Peyer's patch (tissue), 4 donors: ENCODE results near the gene TYMP. TPM values are rescaled to one million over a fixed set of nuclear protein-coding genes. Genes with fewer than 3 reads are reported as not detected.

Experiments used
- DNase-seq, 3 donors: peaks; one replicate each; pipeline ENCODE4 v3.0.0-alpha.2; 2017 to 2019
- H3K27ac ChIP-seq, 4 donors: fragments of 200-600 bp; sonication (generic); one replicate each; pipeline ENCODE4 v1.5.1; 2016 to 2019
- H3K27me3 ChIP-seq, 2 donors: fragments of 200-600 bp; sonication (generic); one replicate each; pipeline ENCODE4 v1.5.1; 2019
- H3K36me3 ChIP-seq, 3 donors: fragments of 200-600 bp; sonication (generic); one replicate each; pipeline ENCODE4 v1.5.1; 2016 to 2019
- H3K4me1 ChIP-seq, 4 donors: fragments of 200-600 bp; sonication (generic); one replicate each; pipeline ENCODE4 v1.5.1; 2016 to 2019
- H3K4me3 ChIP-seq, 4 donors: fragments of 200-600 bp; sonication (generic); 1 replicate in 3 of 4; 2 replicates in 1 of 4; pipeline ENCODE4 v1.5.1; 2016 to 2019; ENCODE audit warnings: mild to moderate bottlenecking in 1 of 4
- H3K9me3 ChIP-seq, 4 donors: fragments of 200-600 bp; sonication (generic); one replicate each; pipeline ENCODE4 v1.5.1; 2016 to 2019; ENCODE audit warnings: mild to moderate bottlenecking in 1 of 4
- POLR2A ChIP-seq, 2 donors: fragments of 450-650 bp; IDR thresholded peaks; one replicate each; pipeline ENCODE4 v1.5.1; 2017; ENCODE audit warnings: antibody characterized with exemption in 2 of 2, mild to moderate bottlenecking in 2 of 2, moderate library complexity in 2 of 2
- total RNA-seq, 4 donors: library from RNA; depleted of rRNA; stranded (reverse); fragments of >200 nt; gene quantifications; one replicate each; pipeline ENCODE4 v1.1.0, GENCODE V29; 2016
- TF ChIP-seq, protein P1 (sequence below), 6 experiments: fragments of 450-650 bp in 4 of 6; fragments of 200-600 bp in 2 of 6; sonication (generic) in 1 of 6; IDR thresholded peaks; one replicate each; pipeline ENCODE4 v1.5.1; 2017 to 2019; ENCODE audit warnings: antibody characterized with exemption in 6 of 6, mild to moderate bottlenecking in 3 of 6, moderate library complexity in 1 of 6

TYMP gene
- total RNA-seq, 4 donors from 2014 or later = 53.5 to 93.9 (median 88.3) TPM

DNA sequence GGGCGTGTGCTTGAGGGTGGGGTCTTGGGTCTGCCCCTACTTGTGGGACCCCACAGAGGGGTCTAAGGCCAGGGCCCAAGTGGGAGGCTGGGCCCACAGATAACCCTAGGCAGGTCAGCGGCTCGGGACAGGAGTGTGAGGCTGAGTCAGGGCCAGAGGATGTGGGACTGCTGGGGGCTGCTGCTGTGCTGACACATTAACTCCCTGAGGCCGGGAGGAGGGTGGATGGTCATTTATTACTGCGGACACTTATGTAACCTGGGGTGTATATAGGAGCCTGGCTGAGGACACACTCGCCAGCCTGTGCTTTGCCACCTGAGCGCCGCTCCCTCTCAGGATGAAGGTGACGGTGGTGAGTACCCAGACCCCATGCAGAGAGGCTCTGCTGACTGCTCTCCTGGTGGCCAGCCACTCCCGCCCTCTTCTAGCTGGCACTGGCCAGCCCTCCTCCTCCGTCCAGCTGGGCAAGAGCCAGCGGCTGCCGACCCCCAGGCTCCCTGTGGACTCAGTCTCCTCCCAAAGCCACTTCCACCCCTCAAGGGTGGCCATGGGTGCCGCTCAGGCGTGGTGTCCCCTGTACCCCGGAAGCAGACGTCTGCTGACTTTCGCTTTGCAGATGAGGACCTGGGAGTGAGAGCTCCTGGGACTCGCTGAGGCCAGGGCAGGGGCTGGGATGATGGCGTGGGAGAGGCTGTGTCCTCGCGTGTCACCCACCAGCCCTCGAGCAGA lies 43.1 kb downstream of the TYMP start, which contains the start of gene MIOX:
Gene MIOX, plus strand, starts transcription at position 299 of the 729 bp plus-strand sequence. Its CDS starts 39 bp downstream, at position 338.
- Histone ChIP-seq H3K9me3 (no peaks in the 10 kb centered on the region), H3K4me1 (peaks cover 0 to 31% (median 15%) of the 10 kb centered on the region in 4 donors), H3K36me3 (no peaks in the 10 kb centered on the region), H3K27ac (peak within 1 kb of the TSS in 1 of 4 donors; percentile 49), H3K4me3 (no peak within 1 kb of the TSS), H3K27me3 (peaks cover 0 to 7% of the 10 kb centered on the region in 2 donors)
- TF ChIP-seq, protein P1, sequence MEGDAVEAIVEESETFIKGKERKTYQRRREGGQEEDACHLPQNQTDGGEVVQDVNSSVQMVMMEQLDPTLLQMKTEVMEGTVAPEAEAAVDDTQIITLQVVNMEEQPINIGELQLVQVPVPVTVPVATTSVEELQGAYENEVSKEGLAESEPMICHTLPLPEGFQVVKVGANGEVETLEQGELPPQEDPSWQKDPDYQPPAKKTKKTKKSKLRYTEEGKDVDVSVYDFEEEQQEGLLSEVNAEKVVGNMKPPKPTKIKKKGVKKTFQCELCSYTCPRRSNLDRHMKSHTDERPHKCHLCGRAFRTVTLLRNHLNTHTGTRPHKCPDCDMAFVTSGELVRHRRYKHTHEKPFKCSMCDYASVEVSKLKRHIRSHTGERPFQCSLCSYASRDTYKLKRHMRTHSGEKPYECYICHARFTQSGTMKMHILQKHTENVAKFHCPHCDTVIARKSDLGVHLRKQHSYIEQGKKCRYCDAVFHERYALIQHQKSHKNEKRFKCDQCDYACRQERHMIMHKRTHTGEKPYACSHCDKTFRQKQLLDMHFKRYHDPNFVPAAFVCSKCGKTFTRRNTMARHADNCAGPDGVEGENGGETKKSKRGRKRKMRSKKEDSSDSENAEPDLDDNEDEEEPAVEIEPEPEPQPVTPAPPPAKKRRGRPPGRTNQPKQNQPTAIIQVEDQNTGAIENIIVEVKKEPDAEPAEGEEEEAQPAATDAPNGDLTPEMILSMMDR (IDR thresholded peaks at IDR 0.05) = no peak
- TF ChIP-seq POLR2A (IDR thresholded peaks at IDR 0.05) = no peak
- DNase-seq = peak in 1 of 3 donors; percentile 44

DNA sequence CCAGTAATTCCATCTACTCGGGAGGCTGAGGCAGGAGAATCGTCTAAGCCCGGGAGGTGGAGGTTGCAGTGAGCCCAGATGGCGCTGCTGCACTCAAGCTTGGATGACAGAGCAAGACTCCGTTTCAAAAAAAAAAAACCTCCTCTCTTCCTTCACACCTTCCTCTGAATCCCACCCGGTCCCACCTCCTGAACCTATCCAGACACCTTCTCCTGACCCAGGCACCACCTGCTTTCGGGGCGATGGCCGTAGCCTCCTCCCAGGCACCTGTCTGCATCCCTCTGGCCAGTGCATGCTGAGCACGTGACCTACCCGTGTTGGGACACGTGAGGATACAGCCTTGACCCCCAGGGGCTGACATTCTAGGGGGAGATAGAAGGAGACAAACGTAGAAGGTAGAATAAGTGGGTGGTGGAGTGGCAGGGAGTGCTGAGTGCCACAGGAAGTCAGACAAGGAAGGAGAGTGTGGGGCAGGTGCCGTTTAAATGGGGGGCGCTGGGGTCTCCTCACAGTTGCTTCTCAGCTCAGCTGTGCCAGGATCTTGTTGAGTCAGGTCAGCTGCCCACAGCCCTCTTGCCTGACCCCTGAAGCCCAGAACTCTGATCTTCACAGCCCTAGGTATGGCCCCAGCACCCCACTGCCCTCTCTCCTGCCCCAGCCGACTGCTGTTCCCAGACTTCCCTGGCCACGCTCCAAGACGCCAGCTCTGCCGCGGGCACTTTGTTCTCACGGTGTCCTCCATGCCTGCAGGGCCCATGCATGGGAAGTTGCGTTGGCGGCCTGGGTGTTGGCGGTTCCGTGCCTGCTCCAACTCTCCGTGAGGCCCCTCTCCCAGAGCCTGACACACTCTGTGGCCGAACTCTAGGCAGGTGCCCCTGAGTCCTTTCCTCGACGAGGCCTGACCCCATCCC lies 44.3 kb downstream of the TYMP start:
- peaks cover 0 to 41% (median 20%) of the 10 kb centered on the region in 4 donors for H3K4me1 ChIP-seq
- peak in 2 of 3 donors; percentile 75 to 78 for DNase-seq
- no peaks in the 10 kb centered on the region for H3K36me3 ChIP-seq
- no peaks in the 10 kb centered on the region for H3K9me3 ChIP-seq
- TF ChIP-seq, protein P1 (IDR thresholded peaks at IDR 0.05) = no peak
- no peak for TF ChIP-seq POLR2A (IDR thresholded peaks at IDR 0.05)
- peak overlapping the region in 2 of 4 donors; percentile 49 to 69 for H3K27ac ChIP-seq
- H3K27me3 ChIP-seq = peaks cover 0 to 20% of the 10 kb centered on the region in 2 donors
- H3K4me3 ChIP-seq = no peak overlapping the region

DNA sequence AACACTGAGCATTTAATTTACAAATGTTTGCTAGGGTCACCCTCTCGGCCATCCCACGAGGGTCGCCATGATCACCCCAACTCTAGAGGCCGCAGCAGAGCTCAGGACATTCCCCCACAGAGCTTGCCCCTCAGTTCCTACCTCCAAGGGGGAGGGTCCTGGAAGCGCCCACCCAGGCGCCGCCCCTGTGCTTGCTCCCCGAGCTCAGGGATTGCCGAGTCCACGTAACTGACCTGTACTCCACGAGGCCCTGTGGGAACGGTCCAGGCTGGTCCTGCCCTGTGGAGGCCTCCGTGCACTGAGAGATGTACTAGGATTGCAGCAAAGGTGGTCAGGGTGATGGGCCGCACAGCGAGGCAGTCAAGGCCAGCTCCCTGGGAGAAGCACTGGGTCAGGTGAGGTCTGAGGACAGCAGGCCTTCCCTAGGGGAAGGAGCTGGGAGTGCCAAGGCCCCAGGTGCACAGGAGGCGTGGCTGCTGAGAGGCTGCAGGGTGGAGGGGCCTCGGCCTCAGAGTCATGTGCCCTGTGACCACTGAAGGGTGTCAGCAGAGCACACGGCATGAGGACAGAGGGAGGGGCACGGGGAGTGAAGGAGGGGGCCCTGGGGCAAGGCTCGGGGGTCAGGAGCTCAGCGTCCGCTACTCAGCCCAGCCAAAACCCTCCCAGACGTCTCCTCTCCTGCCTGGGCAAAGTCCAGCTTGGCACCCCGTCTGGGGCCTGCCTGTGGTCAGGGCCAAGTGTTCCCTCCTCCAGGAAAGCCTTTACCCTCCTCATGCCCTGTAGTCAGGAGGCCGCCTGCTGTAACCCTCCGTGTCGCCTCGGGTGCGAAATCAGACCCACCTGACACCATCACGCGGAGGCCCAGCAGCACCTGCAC lies 45.6 kb downstream of the TYMP start:
- no peaks in the 10 kb centered on the region for H3K9me3 ChIP-seq
- H3K27ac ChIP-seq = peak overlapping the region in 3 of 4 donors; percentile 48 to 79 (median 69)
- H3K36me3 ChIP-seq = no peaks in the 10 kb centered on the region
- TF ChIP-seq POLR2A (IDR thresholded peaks at IDR 0.05) = no peak
- TF ChIP-seq, protein P1 (IDR thresholded peaks at IDR 0.05) = peak in 2 of 6 experiments; percentile 17 to 18
- peaks cover 0 to 22% of the 10 kb centered on the region in 2 donors for H3K27me3 ChIP-seq
- peak overlapping the region in 1 of 4 donors; percentile 5 for H3K4me3 ChIP-seq
- peaks cover 0 to 41% (median 20%) of the 10 kb centered on the region in 4 donors for H3K4me1 ChIP-seq
- peak; percentile 77 to 83 (median 79) for DNase-seq

DNA sequence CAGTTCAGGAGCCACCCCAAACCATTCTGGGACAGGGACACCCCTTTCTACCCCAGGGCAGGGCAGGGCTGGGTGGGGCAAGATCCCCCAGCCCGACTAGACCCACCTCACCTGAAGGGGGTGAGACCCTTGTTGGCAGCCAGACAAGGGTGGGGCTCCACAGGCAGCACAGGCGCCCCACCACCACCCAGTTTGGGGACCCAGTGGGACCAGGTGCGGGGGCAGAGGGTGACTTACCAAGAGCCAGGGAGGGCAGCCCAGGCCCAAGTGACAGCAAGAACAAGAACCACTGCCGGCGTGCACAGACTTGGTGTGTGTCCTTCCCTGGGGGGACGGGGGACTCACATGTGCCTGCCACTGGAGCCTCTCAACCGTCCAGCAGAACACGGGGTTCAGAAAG lies 46.3 kb downstream of the TYMP start:
- Histone ChIP-seq H3K27me3 (peaks cover 0 to 22% of the 10 kb centered on the region in 2 donors), H3K36me3 (no peaks in the 10 kb centered on the region), H3K4me3 (peak overlapping the region in 1 of 4 donors; percentile 5), H3K27ac (peak overlapping the region in 1 of 4 donors; percentile 79), H3K4me1 (peaks cover 0 to 41% (median 20%) of the 10 kb centered on the region in 4 donors), H3K9me3 (no peaks in the 10 kb centered on the region)
- DNase-seq = no peak
- TF ChIP-seq, protein P1 (IDR thresholded peaks at IDR 0.05) = no peak
- no peak for TF ChIP-seq POLR2A (IDR thresholded peaks at IDR 0.05)
